ENCODE results near the gene ISOC2.

The ISOC2 gene

DNA sequence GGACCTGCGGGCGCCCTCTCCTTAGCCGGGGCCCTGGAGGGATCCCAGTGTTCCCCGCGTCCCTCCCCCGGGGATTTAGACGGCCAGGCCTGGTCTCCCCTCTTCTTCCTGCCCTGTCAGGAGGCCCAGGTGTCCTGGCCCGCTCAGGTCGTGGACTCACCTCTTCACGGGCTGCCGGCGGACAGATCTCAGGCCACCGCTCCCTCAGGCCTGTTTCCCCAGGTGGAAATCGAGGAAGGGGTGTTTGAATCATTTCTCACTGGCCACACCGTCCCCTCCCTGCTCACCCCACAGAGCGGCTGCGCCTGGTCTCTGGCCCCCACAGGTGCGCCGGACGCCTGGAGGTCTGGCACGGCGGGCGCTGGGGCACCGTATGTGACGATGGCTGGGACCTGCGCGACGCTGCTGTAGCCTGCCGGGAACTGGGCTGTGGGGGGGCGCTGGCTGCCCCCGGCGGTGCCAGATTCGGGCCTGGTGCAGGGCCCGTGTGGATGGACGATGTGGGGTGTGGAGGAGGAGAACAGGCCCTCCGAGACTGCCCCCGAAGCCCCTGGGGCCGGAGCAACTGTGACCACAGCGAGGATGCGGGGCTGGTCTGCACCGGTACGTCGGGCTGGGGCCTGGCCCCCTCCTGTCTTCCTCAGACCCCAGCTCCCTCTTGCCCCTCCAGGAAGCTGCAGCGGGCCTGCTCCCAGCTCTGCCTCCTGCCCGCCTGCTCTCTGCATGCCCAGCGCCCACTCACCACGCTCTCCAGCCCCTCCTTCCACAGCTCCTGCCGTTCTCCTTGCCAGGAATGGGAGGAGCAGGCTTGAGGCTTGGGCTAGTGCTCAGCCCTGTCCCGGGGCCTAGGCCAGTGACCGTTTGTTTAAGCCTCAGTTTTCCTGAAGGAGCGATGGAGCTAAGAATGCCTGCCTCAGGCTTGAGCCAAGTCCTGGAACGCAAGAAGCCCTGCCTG lies 29.3 kb upstream of the ISOC2 start:
- DNase-seq (ENCODE audit: insufficient read length, low spot score) (no peak), FAIRE-seq (no peak)

GRCh38 chr19:55489711-55490477 lies 28.5 kb upstream of the ISOC2 start:
- no peak for FAIRE-seq
- DNase-seq (ENCODE audit: insufficient read length, low spot score): no peak

DNA sequence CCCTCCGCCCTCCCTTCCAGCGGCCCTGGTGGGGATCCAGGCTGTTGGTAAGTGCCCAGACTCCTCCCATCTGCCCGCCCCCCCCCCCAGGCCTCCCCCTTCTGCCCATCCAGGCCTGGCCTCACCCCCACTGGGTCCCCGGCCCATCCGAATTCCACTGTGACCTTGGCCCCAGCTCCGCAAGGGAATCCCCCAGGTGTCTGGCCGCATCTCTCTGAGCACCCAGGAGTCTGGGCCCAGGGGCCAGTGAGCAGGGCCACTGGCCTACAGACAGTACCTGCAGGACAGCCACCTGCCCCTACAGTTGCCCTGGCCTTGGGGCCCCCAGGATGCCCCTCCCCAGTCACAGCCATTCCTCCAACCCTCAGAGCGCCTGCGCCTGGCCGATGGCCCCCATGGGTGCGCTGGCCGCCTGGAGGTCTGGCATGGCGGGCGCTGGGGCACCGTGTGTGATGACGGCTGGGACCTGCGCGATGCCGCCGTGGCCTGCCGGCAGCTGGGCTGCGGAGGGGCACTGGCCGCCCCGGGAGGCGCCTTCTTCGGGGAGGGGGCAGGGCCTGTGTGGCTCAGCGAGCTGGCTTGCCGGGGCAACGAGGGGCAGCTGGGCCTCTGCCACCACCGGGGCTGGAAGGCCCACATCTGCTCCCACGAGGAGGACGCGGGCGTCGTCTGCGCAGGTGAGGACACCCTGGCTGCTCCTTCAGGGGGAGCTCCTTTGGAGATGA lies 27.7 kb upstream of the ISOC2 start:
- no peak for FAIRE-seq

GRCh38 chr19:55487924-55488687 lies 26.7 kb upstream of the ISOC2 start, which contains the start of gene SSC5D:
SSC5D (plus strand) TSS chr19:55488436; CDS start chr19:55488590, 154 bp downstream.
- no peak for DNase-seq (ENCODE audit: insufficient read length, low spot score)
- no peak for FAIRE-seq

More for the DNA sequence above, 27.7 kb upstream of the ISOC2 start:
- DNase-seq (ENCODE audit: insufficient read length, low spot score): no peak

DNA sequence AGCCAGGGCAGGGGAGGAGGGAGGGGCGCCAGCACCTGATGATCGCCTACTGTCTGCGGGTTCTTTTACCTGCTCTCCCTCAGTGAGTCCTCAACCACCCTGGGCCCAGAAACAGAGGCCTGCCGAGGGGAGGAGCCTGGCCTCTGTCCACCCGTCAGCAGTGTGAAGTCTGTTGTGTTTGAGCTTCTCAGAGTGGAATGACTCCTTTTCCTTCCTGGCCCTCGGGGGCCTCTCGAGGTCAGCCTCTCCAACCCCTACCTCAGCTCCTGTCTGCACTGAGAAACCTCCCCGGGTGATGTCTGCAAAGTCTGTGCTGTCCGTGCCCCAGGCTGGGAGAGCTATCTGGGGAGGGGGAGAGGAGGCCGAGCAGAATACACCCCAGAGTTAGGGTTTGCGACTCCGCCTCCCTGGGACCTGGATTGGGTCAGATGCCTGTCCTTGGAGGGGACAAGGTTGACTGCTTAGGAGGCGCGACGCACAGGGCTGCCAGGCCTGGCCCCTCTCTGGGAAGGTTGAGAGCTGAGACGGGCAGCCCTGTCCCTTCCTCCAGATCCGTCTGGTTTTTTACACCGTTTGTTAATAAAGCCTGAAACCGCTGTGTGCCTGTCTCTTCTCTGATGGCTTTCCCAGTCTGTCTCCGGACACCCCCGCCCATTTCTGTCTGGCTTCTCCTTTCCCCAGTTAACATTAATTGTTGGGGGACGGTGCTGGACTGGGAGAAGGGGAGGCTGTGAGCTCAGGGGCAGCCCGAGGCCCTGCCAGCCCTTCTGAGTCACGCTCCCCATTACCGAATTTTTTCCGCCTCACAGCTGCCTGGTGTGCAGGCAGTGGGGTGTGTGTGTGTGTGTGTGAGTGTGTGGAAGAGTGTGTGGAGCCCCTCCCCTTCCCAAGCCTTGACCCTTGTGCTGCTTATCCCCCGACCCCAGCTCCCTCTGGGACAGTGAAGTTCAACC lies 25.8 kb upstream of the ISOC2 start:
- FAIRE-seq (no peak), DNase-seq (ENCODE audit: insufficient read length, low spot score) (no peak)

DNA sequence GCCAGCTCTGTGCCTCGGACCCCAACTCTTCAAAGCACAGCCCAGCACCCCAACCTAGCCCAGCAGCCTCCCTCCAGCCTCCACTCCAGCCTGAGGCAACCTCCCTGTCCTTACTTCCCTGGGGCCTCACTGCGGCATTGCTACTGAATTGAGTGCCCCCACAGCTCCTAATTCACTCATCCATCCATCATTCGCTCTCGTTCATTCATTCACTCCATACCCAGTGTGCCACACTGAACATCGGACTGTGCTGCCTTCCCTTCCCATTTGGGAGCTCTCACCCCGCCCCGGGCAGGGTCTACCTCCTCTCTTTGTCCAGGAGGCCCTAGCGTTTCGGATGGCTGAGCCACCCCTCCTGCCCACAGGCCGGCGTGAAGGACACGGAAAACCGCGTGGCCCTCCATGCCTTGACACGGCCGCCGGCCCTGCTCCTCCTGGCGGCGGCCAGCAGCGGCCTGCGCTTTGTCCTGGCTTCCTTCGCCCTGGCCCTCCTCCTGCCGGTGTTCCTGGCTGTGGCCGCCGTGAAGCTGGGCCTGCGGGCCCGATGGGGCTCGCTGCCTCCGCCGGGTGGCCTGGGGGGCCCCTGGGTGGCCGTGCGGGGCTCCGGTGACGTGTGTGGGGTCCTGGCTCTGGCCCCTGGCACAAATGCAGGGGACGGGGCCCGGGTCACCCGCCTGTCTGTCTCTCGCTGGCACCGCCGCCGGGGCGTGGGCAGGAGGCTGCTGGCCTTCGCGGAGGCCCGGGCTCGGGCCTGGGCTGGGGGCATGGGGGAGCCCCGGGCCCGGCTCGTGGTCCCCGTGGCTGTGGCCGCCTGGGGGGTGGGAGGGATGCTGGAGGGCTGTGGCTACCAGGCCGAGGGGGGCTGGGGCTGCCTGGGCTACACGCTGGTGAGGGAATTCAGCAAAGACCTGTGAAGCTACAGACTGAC lies 24.9 kb upstream of the ISOC2 start:
- FAIRE-seq (no peak), DNase-seq (ENCODE audit: insufficient read length, low spot score) (no peak)

DNA sequence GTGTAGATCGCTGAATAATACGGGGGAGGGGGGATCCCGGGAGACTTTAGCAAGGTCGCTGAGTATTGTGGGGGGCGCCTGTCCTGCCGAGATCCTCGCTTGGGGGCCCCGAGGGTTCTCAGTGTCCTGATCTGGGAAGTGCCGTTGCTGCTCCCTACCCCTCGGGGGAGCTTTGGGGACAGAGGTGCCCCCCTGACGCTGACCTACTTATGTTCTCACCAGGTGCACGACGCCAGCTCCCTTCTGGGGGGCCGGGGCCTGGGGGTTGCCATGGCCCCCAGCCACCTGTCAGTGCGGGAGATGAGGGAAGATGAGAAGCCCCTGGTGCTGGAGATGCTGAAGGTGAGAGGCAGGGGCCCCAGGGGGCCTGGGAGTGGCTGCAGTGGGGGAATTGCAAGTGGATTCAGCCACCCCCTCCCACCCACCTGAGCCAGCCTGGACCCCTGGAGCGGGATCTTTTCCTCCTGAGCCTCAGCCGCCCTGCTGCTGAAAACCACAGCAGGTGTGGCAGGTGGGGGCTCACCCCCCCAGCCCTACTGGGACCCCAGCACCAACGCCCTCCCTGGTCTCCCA lies 24.1 kb upstream of the ISOC2 start:
- no peak for DNase-seq (ENCODE audit: insufficient read length, low spot score)

DNA sequence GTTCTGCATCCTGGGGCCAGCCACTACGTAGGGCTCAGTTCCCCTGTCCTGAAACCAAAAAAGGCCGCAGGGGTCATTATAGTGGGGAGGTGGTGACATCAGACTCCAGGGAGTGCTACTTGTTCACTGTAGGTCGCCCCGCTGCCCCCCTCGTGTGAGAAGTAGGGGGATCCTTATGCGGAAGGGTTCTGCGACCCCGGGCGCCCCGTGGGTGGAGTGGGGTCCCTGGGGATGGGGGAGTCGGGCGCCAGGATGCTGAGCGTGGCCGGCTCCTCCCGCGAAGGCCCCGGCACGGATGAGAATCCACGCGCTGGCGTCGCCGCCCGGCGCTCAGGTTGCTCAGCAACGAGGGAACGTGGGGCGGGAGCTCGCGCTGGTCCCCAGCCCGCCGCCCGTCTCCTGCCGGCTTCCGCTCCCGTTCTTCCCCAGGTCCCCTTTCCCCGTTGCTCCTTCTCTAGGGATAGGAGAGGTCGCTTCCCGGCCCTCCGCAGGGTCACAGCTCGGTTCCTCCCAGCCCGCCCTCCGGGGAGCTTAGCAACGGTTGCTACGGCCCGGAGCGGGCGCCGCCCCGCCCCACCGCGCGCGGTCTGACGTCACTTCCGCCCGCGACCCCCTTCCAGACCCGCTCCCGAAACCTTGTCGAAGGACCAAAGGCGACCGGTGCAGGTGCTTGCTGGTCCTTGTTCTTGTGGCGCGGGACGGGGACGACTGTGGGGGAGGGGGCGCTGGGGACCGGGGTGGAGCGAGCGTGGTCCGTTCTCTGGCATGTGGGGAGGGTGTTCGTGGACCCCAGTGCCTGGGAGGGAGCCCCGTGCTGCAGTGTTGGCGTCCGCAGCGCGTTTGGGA lies 23.4 kb upstream of the ISOC2 start, which contains the start of gene NAT14:
Gene NAT14, plus strand, starts transcription at position 596 of the 846 bp plus-strand sequence. CDS start 521 bp downstream, outside the sequence.
- DNase-seq (ENCODE audit: insufficient read length, low spot score): peak; percentile 82
- peak; percentile 46 for FAIRE-seq

More for the DNA sequence above, 24.1 kb upstream of the ISOC2 start:
- no peak for FAIRE-seq

DNA sequence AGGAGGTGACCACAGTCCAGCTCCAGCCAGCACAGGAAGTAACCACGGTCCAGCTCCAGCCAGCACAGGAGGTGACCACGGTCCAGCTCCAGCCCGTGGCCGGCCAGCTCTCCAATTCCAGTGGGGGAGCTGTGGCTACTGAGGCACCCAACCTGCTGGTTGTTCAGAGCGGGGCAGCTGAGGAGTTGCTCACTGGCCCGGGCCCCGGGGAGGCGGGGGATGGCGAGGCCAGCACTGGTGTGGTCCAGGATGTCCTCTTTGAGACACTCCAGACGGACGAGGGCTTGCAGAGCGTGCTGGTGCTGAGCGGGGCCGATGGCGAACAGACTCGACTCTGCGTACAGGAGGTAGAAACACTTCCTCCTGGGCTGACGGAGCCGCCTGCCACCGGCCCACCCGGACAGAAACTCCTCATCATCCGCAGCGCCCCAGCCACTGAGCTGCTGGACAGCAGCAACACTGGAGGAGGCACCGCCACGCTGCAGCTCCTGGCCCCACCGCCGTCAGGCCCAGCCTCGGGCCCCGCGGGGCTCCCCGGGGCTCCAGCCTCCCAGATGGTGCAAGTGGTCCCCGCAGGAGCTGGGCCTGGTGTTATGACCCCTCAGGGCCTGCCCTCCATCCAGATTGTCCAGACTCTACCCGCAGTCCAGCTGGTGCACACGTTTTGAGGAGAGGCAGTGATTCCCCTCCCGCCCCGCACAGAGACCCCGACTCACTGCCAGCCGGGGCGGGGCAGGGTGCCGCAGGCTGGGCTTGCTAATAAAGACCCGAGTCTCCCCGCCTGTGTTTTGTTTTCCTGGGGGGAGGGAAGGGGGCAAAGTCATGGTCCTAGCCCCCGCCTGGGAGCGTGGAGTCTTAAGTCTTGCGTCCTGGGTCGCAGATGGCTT lies 22.5 kb upstream of the ISOC2 start:
- DNase-seq (ENCODE audit: insufficient read length, low spot score) (no peak), FAIRE-seq (peak; percentile 9)

- DNase-seq (ENCODE audit: insufficient read length, low spot score): no peak
- FAIRE-seq: peak; percentile 46
Measured at GRCh38 chr19:55482967-55483705, 21.7 kb upstream of the ISOC2 start.

DNA sequence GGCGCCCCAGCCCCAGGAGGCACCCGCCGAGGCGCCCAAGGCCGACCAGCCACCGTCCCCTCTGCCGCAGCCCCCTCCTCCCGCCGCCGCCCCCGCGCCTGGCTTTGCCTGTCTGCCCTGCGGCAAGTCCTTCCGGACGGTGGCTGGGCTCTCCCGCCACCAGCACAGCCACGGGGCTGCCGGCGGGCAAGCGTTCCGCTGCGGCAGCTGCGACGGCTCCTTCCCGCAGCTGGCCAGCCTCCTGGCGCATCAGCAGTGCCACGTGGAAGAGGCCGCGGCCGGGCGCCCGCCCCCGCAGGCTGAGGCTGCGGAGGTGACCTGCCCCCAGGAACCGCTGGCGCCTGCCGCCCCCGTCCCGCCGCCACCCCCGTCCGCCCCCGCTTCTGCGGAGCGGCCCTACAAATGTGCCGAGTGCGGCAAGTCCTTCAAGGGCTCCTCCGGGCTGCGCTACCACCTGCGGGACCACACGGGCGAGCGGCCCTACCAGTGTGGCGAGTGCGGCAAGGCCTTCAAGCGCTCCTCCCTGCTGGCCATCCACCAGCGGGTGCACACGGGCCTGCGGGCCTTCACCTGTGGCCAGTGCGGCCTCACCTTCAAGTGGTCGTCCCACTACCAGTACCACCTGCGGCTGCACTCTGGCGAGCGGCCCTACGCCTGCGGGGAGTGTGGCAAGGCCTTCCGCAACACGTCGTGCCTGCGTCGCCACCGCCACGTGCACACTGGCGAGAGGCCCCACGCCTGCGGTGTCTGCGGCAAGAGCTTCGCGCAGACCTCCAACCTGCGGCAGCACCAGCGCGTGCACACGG lies 20.9 kb upstream of the ISOC2 start:
- no peak for FAIRE-seq
- DNase-seq (ENCODE audit: insufficient read length, low spot score): no peak

- FAIRE-seq: no peak
- DNase-seq (ENCODE audit: insufficient read length, low spot score): no peak
Measured at GRCh38 chr19:55481794-55482155, 20.3 kb upstream of the ISOC2 start.

DNA sequence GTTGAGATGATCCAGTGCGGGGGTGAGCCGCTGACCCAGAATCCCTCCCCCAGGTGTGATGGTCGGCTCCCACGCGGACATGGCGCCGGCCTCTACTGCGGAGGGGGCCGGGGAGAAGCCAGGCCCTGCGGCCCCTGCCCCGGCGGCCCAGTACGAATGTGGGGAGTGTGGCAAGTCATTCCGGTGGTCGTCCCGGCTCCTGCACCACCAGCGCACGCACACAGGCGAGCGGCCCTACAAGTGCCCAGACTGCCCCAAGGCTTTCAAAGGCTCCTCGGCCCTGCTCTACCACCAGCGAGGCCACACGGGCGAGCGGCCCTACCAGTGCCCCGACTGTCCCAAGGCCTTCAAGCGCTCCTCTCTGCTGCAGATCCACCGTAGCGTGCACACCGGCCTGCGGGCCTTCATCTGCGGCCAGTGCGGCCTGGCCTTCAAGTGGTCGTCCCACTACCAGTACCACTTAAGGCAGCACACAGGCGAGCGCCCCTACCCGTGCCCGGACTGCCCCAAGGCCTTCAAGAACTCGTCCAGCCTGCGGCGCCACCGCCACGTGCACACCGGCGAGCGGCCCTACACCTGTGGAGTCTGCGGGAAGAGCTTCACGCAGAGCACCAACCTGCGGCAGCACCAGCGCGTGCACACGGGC lies 19.8 kb upstream of the ISOC2 start:
- no peak for FAIRE-seq
- DNase-seq (ENCODE audit: insufficient read length, low spot score): no peak

Measured in HTR-8/SVneo (cell line).